Activated CD4-positive, alpha-beta T cell treated with anti-CD3 and anti-CD28 coated beads for 1 hour (primary cell): ENCODE results near the gene WASF2.
"Not testable (repeated sequence)": the region's sequence is repeated elsewhere in the genome, so short reads cannot be mapped to it uniquely, and the experiment has no call there.

Experiments
- DNase-seq: peaks from one replicate; pipeline ENCODE4 v3.0.0-alpha.2; 2020

WASF2 gene

GRCh38 chr1:27489973-27490741, at the start of gene WASF2:
WASF2 (minus strand) TSS chr1:27490167; CDS start chr1:27428890, 61,277 bp downstream.
- peak; percentile 96 for DNase-seq

GRCh38 chr1:27538793-27539192, 48.8 kb upstream of the WASF2 start:
- DNase-seq = no peak

- not testable (repeated sequence) for DNase-seq
Observed at GRCh38 chr1:27538305-27538676, 48.3 kb upstream of the WASF2 start.

- DNase-seq = no peak
Observed at GRCh38 chr1:27536767-27537166, 46.8 kb upstream of the WASF2 start.

GRCh38 chr1:27536010-27536757, 46.2 kb upstream of the WASF2 start:
- no peak for DNase-seq

- no peak for DNase-seq
Observed at GRCh38 chr1:27535386-27535785, 45.4 kb upstream of the WASF2 start.

- DNase-seq = no peak
Observed at GRCh38 chr1:27531959-27532685, 42.2 kb upstream of the WASF2 start.

- no peak for DNase-seq
Observed at GRCh38 chr1:27530192-27530591, 40.2 kb upstream of the WASF2 start.

- no peak for DNase-seq
Observed at GRCh38 chr1:27529704-27530018, 39.7 kb upstream of the WASF2 start.

- DNase-seq = no peak
Observed at GRCh38 chr1:27528818-27529703, 39.1 kb upstream of the WASF2 start.

- DNase-seq = peak; percentile 42
Observed at GRCh38 chr1:27527890-27528817, 38.2 kb upstream of the WASF2 start.

GRCh38 chr1:27527223-27527889, 37.4 kb upstream of the WASF2 start:
- peak; percentile 39 for DNase-seq

- DNase-seq = no peak
Observed at GRCh38 chr1:27526569-27527222, 36.7 kb upstream of the WASF2 start.

- no peak for DNase-seq
Observed at GRCh38 chr1:27525296-27526272, 35.6 kb upstream of the WASF2 start.

GRCh38 chr1:27523337-27524020, 33.5 kb upstream of the WASF2 start:
- no peak for DNase-seq

GRCh38 chr1:27522432-27523336, 32.7 kb upstream of the WASF2 start:
- peak; percentile 48 for DNase-seq

- DNase-seq = no peak
Observed at GRCh38 chr1:27521861-27522431, 32.0 kb upstream of the WASF2 start.
